Measurements from ENCODE around the gene CNTNAP5.

The CNTNAP5 gene

GRCh38 chr2:124670187-124670586, 645.1 kb downstream of the CNTNAP5 start:
- no peak overlapping the region for H3K9ac ChIP-seq (ENCODE audit: low read depth, low read length)
- no peaks in the 10 kb centered on the region for H3K9me3 ChIP-seq (ENCODE audit: control insufficient read depth, insufficient read depth, low read length)
- no peaks in the 10 kb centered on the region for H3K4me1 ChIP-seq (ENCODE audit: insufficient read depth, low read length)
- no peaks in the 10 kb centered on the region for H3K36me3 ChIP-seq (ENCODE audit: insufficient read depth, low read length)

GRCh38 chr2:124678043-124678442, 653.0 kb downstream of the CNTNAP5 start:
- no peaks in the 10 kb centered on the region for H3K4me1 ChIP-seq (ENCODE audit: insufficient read depth, low read length)
- no peak overlapping the region for H3K9ac ChIP-seq (ENCODE audit: low read depth, low read length)
- H3K9me3 ChIP-seq (ENCODE audit: control insufficient read depth, insufficient read depth, low read length): no peaks in the 10 kb centered on the region
- no peaks in the 10 kb centered on the region for H3K36me3 ChIP-seq (ENCODE audit: insufficient read depth, low read length)

- Histone ChIP-seq H3K9ac (ENCODE audit: low read depth, low read length) (no peak overlapping the region), H3K36me3 (ENCODE audit: insufficient read depth, low read length) (no peaks in the 10 kb centered on the region), H3K4me1 (ENCODE audit: insufficient read depth, low read length) (no peaks in the 10 kb centered on the region), H3K9me3 (ENCODE audit: control insufficient read depth, insufficient read depth, low read length) (peaks cover 4% of the 10 kb centered on the region; the same call in 1 of the 2 replicates)
Measured at GRCh38 chr2:124683536-124684428, 658.7 kb downstream of the CNTNAP5 start.

GRCh38 chr2:124689348-124689747, 664.3 kb downstream of the CNTNAP5 start:
- peaks cover 4% of the 10 kb centered on the region; the same call in 1 of the 2 replicates for H3K9me3 ChIP-seq (ENCODE audit: control insufficient read depth, insufficient read depth, low read length)

GRCh38 chr2:124692216-124692615, 667.1 kb downstream of the CNTNAP5 start:
- no peaks in the 10 kb centered on the region for H3K36me3 ChIP-seq (ENCODE audit: insufficient read depth, low read length)
- no peak overlapping the region for H3K9ac ChIP-seq (ENCODE audit: low read depth, low read length)
- H3K9me3 ChIP-seq (ENCODE audit: control insufficient read depth, insufficient read depth, low read length): peaks cover 4% of the 10 kb centered on the region; the same call in 1 of the 2 replicates
- H3K4me1 ChIP-seq (ENCODE audit: insufficient read depth, low read length): no peaks in the 10 kb centered on the region

More at GRCh38 chr2:124689348-124689747, 664.3 kb downstream of the CNTNAP5 start:
- no peak overlapping the region for H3K9ac ChIP-seq (ENCODE audit: low read depth, low read length)
- no peaks in the 10 kb centered on the region for H3K36me3 ChIP-seq (ENCODE audit: insufficient read depth, low read length)
- no peaks in the 10 kb centered on the region for H3K4me1 ChIP-seq (ENCODE audit: insufficient read depth, low read length)

GRCh38 chr2:124692707-124693106, 667.6 kb downstream of the CNTNAP5 start:
- H3K9ac ChIP-seq (ENCODE audit: low read depth, low read length): no peak overlapping the region
- H3K36me3 ChIP-seq (ENCODE audit: insufficient read depth, low read length): no peaks in the 10 kb centered on the region
- no peaks in the 10 kb centered on the region for H3K4me1 ChIP-seq (ENCODE audit: insufficient read depth, low read length)
- H3K9me3 ChIP-seq (ENCODE audit: control insufficient read depth, insufficient read depth, low read length): peaks cover 4% of the 10 kb centered on the region; the same call in 1 of the 2 replicates

GRCh38 chr2:124693156-124693555, 668.1 kb downstream of the CNTNAP5 start:
- no peaks in the 10 kb centered on the region for H3K36me3 ChIP-seq (ENCODE audit: insufficient read depth, low read length)

GRCh38 chr2:124698979-124699565, 674.0 kb downstream of the CNTNAP5 start:
- Histone ChIP-seq H3K4me1 (ENCODE audit: insufficient read depth, low read length) (peaks cover 11% of the 10 kb centered on the region), H3K9ac (ENCODE audit: low read depth, low read length) (no peak overlapping the region), H3K36me3 (ENCODE audit: insufficient read depth, low read length) (no peaks in the 10 kb centered on the region)

More at GRCh38 chr2:124693156-124693555, 668.1 kb downstream of the CNTNAP5 start:
- no peaks in the 10 kb centered on the region for H3K4me1 ChIP-seq (ENCODE audit: insufficient read depth, low read length)
- H3K9me3 ChIP-seq (ENCODE audit: control insufficient read depth, insufficient read depth, low read length): peaks cover 4% of the 10 kb centered on the region; the same call in 1 of the 2 replicates
- H3K9ac ChIP-seq (ENCODE audit: low read depth, low read length): no peak overlapping the region

GRCh38 chr2:124702777-124703176, 677.7 kb downstream of the CNTNAP5 start:
- Histone ChIP-seq H3K9ac (ENCODE audit: low read depth, low read length) (no peak overlapping the region), H3K36me3 (ENCODE audit: insufficient read depth, low read length) (no peaks in the 10 kb centered on the region), H3K4me1 (ENCODE audit: insufficient read depth, low read length) (peaks cover 11% of the 10 kb centered on the region), H3K9me3 (ENCODE audit: control insufficient read depth, insufficient read depth, low read length) (no peaks in the 10 kb centered on the region)

More at GRCh38 chr2:124698979-124699565, 674.0 kb downstream of the CNTNAP5 start:
- H3K9me3 ChIP-seq (ENCODE audit: control insufficient read depth, insufficient read depth, low read length): no peaks in the 10 kb centered on the region

GRCh38 chr2:124704071-124704925, 679.2 kb downstream of the CNTNAP5 start:
- Histone ChIP-seq H3K36me3 (ENCODE audit: insufficient read depth, low read length) (no peaks in the 10 kb centered on the region), H3K9me3 (ENCODE audit: control insufficient read depth, insufficient read depth, low read length) (no peaks in the 10 kb centered on the region), H3K9ac (ENCODE audit: low read depth, low read length) (no peak overlapping the region), H3K4me1 (ENCODE audit: insufficient read depth, low read length) (0 out of 2 replicates have a peak, but pooled peaks cover under 1% of the 10 kb centered on the region)

GRCh38 chr2:124708661-124709060, 683.6 kb downstream of the CNTNAP5 start:
- Histone ChIP-seq H3K9ac (ENCODE audit: low read depth, low read length) (no peak overlapping the region), H3K36me3 (ENCODE audit: insufficient read depth, low read length) (no peaks in the 10 kb centered on the region), H3K4me1 (ENCODE audit: insufficient read depth, low read length) (no peaks in the 10 kb centered on the region), H3K9me3 (ENCODE audit: control insufficient read depth, insufficient read depth, low read length) (no peaks in the 10 kb centered on the region)

- Histone ChIP-seq H3K4me1 (ENCODE audit: insufficient read depth, low read length) (no peaks in the 10 kb centered on the region), H3K9me3 (ENCODE audit: control insufficient read depth, insufficient read depth, low read length) (no peaks in the 10 kb centered on the region), H3K9ac (ENCODE audit: low read depth, low read length) (no peak overlapping the region), H3K36me3 (ENCODE audit: insufficient read depth, low read length) (no peaks in the 10 kb centered on the region)
Measured at GRCh38 chr2:124713969-124714368, 688.9 kb downstream of the CNTNAP5 start.

GRCh38 chr2:124725187-124725586, 700.1 kb downstream of the CNTNAP5 start:
- H3K9me3 ChIP-seq (ENCODE audit: control insufficient read depth, insufficient read depth, low read length): no peaks in the 10 kb centered on the region
- no peaks in the 10 kb centered on the region for H3K36me3 ChIP-seq (ENCODE audit: insufficient read depth, low read length)
- H3K4me1 ChIP-seq (ENCODE audit: insufficient read depth, low read length): no peaks in the 10 kb centered on the region
- no peak overlapping the region for H3K9ac ChIP-seq (ENCODE audit: low read depth, low read length)

GRCh38 chr2:124740636-124741035, 715.5 kb downstream of the CNTNAP5 start:
- no peaks in the 10 kb centered on the region for H3K36me3 ChIP-seq (ENCODE audit: insufficient read depth, low read length)

More at GRCh38 chr2:124740636-124741035, 715.5 kb downstream of the CNTNAP5 start:
- H3K9ac ChIP-seq (ENCODE audit: low read depth, low read length): no peak overlapping the region
- no peaks in the 10 kb centered on the region for H3K9me3 ChIP-seq (ENCODE audit: control insufficient read depth, insufficient read depth, low read length)
- no peaks in the 10 kb centered on the region for H3K4me1 ChIP-seq (ENCODE audit: insufficient read depth, low read length)
